Measurements from ENCODE around the gene MICALL2.

Gene MICALL2

GRCh38 chr7:1466524-1467271 lies 7.4 kb upstream of the MICALL2 start:
- DNase-seq, result peak; percentile 45

GRCh38 chr7:1464694-1465093 lies 5.4 kb upstream of the MICALL2 start:
- DNase-seq, result no peak

- DNase-seq, result no peak
Observed at GRCh38 chr7:1463676-1464223, 4.5 kb upstream of the MICALL2 start.

DNA sequence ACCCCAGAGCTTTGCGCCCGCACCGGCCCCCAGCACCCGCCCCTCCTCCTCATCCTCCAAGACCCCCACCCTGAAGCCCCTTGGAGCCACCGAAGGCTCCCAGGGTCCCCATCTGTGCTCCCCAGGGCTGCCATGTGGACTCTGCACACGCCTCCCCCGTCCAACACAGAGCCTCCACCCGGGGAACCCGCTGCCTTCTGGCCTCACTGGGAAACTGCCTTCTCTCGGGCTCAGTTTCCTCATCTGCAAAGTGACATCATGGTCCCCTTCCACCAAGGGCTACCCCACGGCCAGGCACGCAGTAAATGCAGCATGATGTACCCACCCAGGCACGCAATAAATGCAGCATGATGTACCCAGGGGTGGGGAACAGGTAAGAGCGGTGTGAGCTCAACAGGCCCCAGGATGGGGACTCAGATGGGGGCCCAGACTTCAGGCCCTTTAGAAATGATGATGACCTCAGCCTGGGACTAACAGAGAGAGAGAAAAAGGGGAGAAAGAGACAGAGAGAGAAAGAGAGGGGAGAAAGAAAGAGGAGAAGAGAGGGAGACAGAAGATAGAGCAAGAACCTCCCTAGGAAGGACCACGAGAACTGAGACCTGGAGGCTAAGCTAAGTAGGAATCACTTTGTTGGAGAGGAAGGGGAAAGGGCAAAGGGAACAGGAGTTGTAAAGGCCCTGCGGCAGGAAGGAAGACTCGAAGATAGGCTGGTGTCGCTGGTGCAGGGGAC lies 2.5 kb upstream of the MICALL2 start:
- DNase-seq, result no peak

DNA sequence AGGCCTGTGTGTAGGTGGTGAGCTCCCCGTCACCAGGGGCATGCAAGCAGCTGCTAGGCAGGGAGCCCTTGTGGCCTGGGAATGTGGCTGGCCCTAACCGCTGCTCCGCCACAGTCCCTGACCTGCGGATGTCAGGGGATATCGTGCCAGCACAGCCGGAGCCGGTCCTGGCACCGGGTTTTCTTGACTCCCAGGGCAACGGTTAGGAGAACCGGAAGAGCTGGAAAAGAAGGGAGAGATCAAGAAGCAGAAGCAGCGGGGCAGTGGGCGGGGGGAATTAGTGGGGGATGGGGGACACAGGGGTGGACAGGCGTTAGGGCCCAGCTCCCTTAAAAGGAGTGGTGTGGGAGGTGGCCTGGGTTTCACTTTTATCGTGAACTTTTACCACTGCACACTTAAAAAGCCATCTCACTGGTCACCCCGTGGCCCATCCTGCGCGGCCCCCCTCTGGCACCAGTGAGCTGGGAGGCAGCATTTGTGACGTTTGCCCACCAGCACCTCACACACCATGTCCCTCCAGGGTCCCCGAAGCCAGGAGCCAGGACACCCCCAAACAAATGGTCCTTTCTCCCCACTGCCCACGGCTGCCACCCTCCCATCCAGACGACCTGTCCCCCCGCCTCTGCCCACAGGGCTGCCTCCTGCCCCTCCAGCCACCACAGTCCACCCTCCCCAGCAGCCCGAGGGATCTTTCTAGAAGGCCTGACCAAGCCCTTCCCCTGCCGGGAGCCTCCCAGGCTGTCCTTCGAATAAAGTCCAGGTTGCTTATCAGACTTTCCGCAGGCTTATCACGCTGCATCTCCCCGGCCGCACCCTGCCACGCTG lies 1.8 kb upstream of the MICALL2 start:
- peak; percentile 19 for DNase-seq

GRCh38 chr7:1459920-1460820 lies 900 bp upstream of the MICALL2 start:
- DNase-seq, result peak; percentile 10

DNA sequence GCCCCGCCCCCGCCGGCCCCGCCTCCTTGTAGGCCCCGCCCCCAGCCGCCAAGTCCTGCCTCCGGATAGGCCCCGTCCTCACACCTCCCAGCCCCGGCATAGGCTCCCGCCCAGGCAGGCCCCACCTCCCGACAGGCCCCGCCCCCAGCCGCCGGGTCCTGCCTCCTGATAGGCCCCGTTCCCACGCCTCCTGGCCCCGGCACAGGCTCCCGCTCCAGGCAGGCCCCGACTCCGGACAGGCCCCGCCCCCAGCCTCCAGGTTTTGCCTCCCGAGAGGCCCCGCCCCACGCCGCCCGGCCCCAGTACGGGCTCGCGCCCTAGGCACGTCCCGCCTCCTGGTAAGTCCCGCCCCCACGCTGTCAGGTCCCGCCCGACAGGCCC lies 232 bp upstream of the MICALL2 start:
- DNase-seq, result peak; percentile 99

GRCh38 chr7:1457949-1458682 lies 1.2 kb downstream of the MICALL2 start:
- no peak for DNase-seq

DNA sequence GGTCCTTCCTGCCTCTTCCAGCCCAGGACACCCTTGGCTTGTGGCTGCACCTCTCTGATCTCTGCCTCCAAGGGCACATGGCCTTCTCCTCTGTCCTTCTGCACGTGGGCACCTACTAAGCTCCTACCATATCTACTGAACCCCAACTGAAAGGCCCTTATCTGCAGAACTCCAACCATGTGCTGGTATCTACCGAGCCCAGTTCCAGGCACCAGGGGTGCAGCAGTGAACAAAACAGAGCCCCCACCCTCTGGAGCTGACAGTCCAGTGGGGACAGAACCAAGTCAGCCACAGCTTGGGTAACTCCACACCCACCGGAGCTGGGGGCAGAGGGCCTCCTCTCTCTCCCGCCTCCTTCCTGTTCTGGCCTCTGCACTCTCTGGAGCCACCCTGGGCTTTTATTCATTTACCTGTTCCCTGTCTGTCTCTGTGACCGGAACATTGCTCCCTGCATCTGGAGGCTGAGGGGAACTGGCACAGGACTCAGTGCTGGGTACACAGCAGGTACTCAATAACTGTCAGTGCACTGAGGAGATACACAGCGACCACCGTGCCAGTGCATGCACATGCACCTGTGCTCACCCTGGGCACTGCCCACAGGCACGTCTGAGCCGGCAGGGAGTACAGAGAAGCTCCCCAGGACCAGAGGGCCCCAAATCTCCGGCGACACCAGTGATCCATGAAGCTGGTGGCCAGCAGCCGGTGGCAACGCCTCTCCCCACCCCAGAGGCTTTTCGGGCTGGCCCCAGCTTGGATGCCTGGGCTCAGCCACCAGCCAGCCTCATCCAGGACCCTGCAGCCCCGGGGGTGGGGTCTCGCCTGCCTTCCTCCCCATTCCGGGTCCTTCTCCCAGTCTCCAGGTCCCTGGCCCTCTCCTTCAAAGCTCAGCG lies 2.0 kb downstream of the MICALL2 start:
- DNase-seq, result no peak

- no peak for DNase-seq
Observed at GRCh38 chr7:1455955-1456354, 3.3 kb downstream of the MICALL2 start.

GRCh38 chr7:1455241-1455939 lies 3.9 kb downstream of the MICALL2 start:
- DNase-seq, result no peak

- no peak for DNase-seq
Observed at GRCh38 chr7:1454542-1454941, 4.7 kb downstream of the MICALL2 start.

DNA sequence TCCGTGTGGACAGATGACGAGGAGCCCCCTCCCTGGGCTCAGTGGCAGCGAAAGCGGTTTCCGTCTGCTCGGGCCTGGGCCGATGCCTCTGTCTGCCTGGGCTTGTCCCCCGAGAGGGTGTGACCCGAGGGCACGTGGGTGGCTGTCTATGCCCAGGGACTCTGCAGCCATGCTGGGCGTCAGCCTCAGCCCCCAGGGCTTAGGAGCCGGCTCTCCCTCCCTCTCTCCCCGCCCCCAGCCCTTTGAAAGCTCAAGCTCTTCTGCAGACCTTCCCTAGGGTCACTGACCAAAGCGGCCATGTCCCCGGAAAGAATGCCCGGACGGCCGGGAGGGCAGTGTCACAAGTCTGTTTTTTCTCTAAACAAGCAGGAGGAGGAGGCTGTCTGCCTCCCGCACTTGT lies 7.1 kb downstream of the MICALL2 start:
- DNase-seq, result no peak

DNA sequence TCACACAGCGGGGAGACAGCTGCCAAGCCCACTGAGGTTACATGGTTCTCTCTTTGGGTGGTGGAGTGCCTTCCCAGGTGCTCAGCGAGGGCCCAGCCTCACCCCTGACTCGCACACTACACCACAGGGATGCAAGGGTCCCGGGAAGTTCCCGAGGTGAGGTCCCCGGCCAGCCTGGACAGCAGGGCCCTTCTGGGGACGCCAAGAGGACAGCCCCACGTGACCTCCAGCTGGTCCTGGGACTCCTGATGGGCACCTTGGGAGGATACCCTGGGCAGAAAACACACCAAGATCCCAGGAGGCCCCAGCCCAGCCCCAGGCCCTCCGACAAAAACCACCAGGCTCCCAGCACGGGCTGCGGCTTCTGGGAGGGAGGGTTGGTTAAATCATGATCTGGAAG lies 8.3 kb downstream of the MICALL2 start:
- no peak for DNase-seq

DNA sequence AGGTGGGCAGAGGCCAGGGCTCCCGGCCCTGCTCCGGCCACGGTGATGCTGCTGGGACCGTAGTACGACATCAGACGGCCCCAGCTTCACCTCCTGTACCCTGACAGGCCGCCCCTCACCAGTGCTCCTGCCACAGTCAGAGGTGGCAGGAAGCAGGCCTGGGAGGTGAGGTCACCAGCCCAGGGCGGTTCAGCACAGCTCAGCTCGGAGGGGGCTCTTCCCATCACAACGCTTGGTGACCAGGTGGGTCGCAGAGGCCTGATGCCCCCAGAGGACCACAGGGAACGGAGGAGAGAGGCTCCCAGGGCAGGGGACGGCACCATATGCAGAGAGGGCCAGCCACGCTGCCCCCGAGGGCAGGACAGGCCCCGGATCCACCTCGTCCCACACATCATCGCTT lies 8.8 kb downstream of the MICALL2 start:
- DNase-seq, result no peak

DNA sequence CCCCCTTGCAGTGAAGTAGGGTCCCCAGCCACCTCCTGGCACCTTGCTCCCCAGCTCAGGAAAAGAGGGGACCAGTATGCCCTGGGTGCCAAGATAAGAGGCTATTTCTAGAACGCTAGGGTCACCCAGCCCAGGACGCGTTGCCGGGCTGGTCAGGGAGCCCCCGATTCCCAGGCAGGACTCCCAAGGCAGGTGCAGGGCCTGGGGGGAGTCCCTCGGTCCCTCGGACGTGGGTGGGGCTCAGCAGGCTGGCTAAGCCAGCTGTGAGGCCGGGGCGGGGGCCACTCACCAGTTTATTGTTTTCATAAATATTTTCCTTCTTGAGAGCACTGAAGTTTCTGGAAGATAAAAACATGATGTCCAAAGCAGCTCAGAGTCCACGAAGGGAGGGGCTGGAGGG lies 9.3 kb downstream of the MICALL2 start:
- no peak for DNase-seq

DNA sequence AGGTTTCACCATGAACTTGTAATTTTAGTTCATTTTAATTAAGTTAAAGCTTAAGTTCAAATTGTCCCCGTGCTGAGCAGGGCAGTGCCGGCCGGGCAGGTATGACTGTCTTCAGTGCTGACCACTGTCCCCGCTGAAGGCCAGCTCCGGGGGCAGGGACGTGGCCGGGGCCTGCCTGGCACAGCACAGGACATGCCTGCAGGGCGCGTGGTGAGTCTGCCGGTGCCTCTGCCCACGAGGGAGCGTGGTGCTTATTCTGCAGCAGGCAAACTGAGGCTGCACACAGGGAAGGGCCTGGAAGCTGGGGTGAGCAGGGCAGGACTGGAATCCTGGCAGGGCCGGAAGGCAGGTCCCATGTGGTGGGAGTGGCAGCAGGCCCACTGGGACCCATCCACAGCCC lies 9.8 kb downstream of the MICALL2 start:
- no peak for DNase-seq

- DNase-seq, result no peak
Observed at GRCh38 chr7:1448958-1449357, 10.3 kb downstream of the MICALL2 start.

GRCh38 chr7:1447551-1448244 lies 11.6 kb downstream of the MICALL2 start:
- no peak for DNase-seq

All from fibroblast of skin of right biceps (primary cell).